Lower leg skin (tissue), 3 donors: ENCODE results near the gene SLC28A1.

ENCODE experiments used
- CTCF ChIP-seq, 3 donors: fragments of 450-650 bp; IDR thresholded peaks; one replicate each; pipeline ENCODE4 v1.5.1; 2016; ENCODE audit warnings: antibody characterized with exemption in 3 of 3, mild to moderate bottlenecking in 3 of 3, moderate library complexity in 2 of 3
- POLR2A ChIP-seq, 2 donors: fragments of 450-650 bp; IDR thresholded peaks; one replicate each; pipeline ENCODE4 v1.6.1; 2016 to 2017; ENCODE audit warnings: antibody characterized with exemption in 2 of 2, mild to moderate bottlenecking in 1 of 2, moderate library complexity in 1 of 2

- TF ChIP-seq CTCF (IDR thresholded peaks at IDR 0.05) = no peak
- TF ChIP-seq POLR2A (IDR thresholded peaks at IDR 0.05) = no peak
These were observed 67.3 kb downstream of the SLC28A1 start for GRCh38 chr15:84951736-84952135.
